HG03139 (cell line): Measurements from ENCODE around the gene TBC1D9B.
"Not testable (repeated sequence)": the region's sequence is repeated elsewhere in the genome, so short reads cannot be mapped to it uniquely, and the experiment has no call there.

ENCODE experiments used
- ATAC-seq: cut with Tn5 transposase; IDR thresholded peaks from one replicate; pipeline ENCODE4 v1.9.1; 2021; ENCODE audit not compliant: unreplicated experiment

Gene TBC1D9B

GRCh38 chr5:179840321-179840720 lies 67.4 kb downstream of the TBC1D9B start:
- no peak for ATAC-seq

DNA sequence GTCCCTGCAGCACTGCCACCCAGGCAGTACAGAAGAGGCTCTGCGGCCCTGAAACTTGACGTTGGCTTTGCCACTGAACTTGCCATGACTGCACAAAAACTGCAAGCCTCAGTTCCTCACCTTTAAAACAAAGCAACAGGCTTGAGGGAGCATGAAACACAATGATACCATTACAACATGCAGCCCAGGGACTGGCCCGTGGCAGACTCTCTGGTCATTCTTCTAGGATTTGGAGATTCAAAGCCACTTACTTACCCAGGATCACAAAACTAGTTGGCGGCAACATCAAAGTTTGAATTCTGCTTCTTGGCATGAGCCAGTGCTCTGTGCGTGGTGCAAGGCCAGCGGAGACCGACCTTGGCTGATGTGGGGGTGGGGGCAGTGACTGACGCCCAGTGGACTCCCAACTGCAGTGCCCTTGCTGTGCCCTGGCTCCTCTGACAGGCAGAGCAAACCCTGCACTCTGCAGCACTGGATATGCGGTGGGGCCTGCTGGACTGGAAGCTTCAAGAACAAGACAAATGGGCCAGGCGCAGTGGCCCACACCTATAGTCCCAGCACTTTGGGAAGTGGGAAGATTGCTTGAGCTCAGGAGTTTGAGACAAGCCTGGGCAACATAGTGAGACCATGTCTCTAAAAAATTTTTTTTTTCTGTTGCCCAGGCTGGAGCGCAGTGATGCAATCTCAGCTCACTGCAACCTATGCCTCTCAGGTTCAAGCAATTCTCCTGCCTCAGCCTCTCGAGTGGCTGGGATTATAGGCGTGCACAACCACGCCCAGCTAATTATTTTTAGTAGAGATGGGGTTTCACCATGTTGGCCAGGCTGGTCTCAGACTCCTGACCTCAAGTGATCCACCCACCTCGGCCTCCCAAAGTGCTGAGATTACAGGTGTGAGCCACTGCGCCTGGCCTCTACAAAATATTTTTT lies 68.1 kb downstream of the TBC1D9B start:
- ATAC-seq = no peak

DNA sequence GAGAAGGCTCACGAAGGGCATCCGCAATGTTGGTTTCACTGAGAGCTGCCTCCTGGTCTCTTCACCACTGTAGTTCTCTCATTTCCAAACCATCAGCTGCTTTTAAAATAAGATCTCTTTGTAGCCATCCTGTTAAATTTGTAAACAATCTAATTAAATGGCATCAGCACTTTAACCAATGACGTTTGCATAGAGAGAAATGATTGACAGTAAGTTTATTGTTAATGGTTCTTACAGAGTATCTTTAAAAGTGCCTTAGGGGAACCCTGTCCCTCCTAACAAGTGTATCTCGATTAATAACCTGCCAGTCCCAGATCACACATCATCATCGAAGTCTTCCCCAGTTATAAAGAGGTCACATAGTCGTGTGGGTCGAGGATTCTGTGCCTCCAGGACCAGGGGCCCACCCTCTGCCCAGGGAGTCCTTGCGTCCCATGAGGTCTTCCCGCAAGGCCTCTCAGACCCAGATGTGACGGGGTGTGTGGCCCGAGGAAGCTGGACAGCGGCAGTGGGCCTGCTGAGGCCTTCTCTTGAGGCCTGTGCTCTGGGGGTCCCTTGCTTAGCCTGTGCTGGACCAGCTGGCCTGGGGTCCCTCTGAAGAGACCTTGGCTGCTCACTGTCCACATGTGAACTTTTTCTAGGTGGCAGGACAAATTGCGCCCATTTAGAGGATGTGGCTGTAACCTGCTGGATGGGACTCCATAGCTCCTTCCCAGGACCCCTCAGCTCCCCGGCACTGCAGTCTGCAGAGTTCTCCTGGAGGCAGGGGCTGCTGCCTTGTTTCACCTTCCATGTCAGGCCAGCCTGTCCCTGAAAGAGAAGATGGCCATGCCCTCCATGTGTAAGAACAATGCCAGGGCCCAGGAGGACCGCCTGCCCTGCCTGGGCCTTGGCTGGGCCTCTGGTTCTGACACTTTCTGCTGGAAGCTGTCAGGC lies 70.4 kb downstream of the TBC1D9B start:
- no peak for ATAC-seq

- ATAC-seq = no peak
Measured at GRCh38 chr5:179836225-179837019, 71.3 kb downstream of the TBC1D9B start.

DNA sequence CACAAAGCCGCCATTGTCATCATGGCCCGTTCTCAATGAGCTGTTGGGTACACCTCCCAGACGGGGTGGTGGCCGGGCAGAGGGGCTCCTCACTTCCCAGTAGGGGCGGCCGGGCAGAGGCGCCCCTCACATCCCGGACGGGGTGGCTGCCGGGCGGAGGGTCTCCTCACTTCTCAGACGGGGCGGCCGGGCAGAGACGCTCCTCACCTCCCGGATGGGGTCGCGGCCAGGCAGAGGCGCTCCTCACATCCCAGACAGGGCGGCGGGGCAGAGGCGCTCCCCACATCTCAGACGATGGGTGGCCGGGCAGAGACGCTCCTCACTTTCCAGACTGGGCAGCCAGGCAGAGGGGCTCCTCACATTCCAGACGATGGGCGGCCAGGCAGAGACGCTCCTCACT lies 72.8 kb downstream of the TBC1D9B start:
- not testable (repeated sequence) for ATAC-seq

GRCh38 chr5:179834120-179834519 lies 73.6 kb downstream of the TBC1D9B start:
- ATAC-seq = no peak

DNA sequence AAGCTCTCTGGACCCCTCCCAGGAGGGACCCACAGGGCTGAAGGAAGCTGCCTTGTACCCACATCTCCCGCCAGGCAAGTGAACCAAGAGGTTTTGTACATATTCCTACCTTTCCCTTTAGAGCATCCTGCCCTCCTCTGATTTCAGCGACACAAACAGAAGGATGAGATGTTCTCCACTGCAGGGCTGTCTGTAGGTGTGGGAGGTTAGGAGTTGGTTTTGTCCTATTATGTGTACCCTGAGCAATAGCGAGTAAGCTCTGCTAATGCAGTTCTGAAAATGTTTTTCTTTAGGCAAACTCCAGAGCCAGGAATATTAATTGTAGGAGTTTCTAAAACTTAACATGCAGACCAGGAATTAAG lies 74.0 kb downstream of the TBC1D9B start:
- no peak for ATAC-seq

GRCh38 chr5:179833056-179833708 lies 74.5 kb downstream of the TBC1D9B start:
- no peak for ATAC-seq

DNA sequence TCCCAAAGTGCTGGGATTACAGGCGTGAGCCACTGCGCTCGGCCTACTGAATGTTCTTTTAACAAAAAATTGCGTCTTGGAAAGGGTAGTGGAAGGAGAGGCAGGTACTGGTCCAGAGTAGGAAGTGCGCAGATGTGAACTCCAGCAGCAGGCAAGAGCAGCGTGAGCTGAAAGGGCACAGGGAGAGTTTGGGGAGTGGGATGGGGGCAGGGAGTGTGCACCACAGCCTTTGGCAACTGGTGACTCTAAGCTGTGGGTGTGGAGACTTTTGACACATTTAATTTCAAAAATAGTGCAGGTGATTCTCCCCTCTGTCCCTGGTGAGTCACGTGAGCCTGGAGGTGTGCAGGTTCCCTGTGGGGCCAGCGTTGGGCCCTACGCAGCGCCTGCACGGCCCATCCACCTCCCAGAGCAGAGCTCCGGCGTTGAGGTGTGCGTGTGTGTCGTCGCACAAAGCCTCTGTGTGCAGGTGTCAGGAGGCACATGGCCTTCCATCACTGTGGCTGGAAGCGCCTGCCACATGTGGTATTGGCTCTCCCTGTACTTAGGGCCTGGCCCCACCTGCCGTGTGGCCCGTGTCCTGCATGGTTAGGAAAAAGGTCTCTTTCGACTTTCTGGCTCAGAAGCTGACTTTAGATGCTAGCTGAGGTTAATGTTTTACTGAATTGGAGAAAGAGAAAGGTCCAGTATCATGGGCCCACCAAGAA lies 75.5 kb downstream of the TBC1D9B start:
- no peak for ATAC-seq

DNA sequence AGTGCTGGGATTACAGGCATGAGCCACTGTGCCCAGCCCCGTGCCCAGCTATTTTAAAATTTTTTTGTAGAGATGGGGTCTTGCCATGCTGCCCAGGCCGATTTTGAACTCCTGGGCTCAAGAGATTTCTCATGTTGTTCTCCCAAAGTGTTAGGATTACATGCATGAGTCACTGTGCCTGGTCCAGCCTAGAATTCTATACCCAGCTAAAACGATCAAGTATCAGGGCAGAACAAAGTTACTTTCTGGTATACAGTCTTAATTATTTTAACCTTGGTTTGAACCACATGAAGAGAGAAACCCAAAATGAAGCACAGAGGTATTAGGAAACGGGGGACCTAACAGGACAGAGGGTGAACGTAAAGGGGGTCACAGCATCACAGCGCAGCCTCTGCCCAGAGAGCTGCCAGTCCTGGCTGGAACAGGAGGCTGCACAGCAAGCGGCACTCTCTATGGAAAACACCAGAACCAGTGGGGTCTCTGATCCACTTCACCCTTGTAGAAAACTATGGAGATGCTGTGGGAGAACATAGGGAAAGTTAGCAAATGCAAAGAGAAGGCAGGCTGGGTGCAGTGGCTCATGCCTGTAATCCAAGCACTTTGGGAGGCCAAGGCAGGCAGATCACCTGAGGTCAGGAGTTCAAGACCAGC lies 76.8 kb downstream of the TBC1D9B start:
- ATAC-seq = no peak

DNA sequence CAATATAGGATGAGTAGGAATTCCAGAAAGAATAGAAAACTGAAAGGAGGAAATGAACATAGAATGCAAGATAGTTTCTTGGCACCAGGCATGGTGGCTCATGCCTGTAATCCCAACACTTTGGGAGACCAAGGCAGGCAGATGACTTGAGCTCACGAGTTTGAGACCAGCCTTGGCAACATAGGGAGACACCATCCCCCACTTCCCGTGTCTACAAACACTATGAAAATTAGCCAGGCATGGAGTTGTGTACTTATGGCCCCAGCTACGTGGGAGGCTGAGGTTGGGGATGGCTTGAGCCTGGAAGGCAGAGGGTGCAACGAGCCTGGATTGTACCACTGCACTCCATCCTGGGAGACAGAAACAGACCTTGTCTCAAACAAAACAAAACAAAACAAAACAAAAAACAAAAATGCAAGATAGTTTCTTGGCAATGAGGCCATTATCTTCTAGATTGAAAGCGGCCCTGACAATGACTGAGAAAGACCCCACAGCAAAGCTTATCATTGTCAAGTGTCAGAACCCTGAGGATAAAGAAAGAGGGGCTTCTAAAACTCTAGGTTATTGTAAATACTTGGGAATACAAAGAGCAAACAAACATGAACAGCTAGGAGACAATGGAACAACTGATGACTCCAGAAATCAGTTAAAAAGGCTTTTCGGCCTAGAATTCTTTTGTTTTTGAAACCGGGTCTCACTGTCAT lies 77.8 kb downstream of the TBC1D9B start:
- no peak for ATAC-seq

GRCh38 chr5:179828756-179829421 lies 78.8 kb downstream of the TBC1D9B start:
- no peak for ATAC-seq

DNA sequence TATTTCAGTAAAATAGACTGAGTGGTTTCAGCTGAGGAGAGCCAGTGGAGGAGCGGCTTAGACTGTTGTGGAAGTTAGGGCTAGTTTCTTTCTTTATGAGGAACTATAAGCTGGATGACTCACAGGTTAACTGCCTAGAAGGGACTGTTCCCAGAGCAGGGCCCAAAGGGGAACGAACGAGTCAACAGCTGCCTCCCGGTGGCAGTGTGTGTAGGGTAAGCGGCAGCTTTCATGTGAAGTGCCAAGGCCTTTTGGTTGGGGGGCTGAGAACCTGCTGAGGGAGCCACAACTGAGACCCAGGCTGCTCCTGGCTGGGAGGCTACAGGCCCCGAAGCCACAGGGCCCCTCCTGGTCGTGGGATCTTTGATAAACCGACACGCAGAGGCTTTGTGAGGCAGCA lies 80.0 kb downstream of the TBC1D9B start:
- no peak for ATAC-seq

GRCh38 chr5:179825655-179826182 lies 82.0 kb downstream of the TBC1D9B start:
- no peak for ATAC-seq

- ATAC-seq = no peak
Measured at GRCh38 chr5:179824745-179825112, 83.0 kb downstream of the TBC1D9B start.

DNA sequence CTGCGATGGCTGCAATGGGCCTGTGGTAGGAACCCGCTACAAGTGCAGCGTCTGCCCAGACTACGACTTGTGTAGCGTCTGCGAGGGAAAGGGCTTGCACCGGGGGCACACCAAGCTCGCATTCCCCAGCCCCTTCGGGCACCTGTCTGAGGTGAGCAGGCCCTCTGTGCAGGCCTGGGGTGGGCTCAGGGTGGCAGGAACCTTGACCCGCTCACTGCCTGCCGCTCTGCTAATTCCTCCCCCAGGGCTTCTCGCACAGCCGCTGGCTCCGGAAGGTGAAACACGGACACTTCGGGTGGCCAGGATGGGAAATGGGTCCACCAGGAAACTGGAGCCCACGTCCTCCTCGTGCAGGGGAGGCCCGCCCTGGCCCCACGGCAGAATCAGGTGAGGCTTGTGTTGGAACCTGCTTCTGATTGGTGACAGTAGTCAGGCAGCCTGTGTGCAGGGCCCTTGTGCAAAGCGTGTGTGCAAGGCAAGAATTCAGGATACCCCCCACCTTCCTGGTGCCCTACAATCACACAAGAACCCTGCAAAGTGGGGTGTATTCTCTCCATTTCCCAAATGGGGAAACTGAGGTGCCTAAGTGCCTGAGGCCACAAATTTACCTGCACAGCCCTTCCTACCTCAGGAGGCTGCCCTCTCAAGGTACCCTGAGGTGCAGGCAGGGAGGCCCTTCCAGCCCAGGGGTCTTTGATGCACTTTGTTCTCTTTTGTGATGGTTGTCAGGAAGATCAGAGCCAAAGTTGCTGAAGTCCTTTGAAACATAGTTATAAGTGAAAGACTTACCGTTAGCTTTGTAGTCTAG lies 83.6 kb downstream of the TBC1D9B start:
- ATAC-seq = no peak

- ATAC-seq = no peak
Measured at GRCh38 chr5:179822444-179822990, 85.2 kb downstream of the TBC1D9B start.
